ENCODE measurements around the gene SCAPER. TPM values are rescaled to one million over a fixed set of nuclear protein-coding genes. Genes with fewer than 3 reads are reported as not detected.

Gene SCAPER
- polyA plus RNA-seq, 2 of the 4 experiments (the other 2 are of a cell fraction) = 4.9 to 5.5 TPM

- H3K4me2 ChIP-seq = peak overlapping the region; percentile 6; the same call in 2 of the 3 replicates
- DNase-seq (ENCODE audit: low read depth in 1 of 2, low spot score in 1 of 2) (peak in 1 of 2 experiments; percentile 45), FAIRE-seq (no peak), ATAC-seq (no peak)
- no peak overlapping the region for H3K4me3 ChIP-seq
- peaks cover 34% of the 10 kb centered on the region for H3K4me1 ChIP-seq
- CTCF ChIA-PET = interaction anchor here (0.8 to 5.0 kb wide), 13 partner anchors 9 to 177 kb away, joined by 3 to 44 read pairs (median 4); partner anchors contain the start of gene ETFA
- peak overlapping the region; percentile 5 to 70; a peak in 3 of 6 replicates for H3K27ac ChIP-seq
- no peak for TF ChIP-seq KDM5A (IDR thresholded peaks at IDR 0.05)
- no peak for TF ChIP-seq MYC (IDR thresholded peaks at IDR 0.05; ENCODE audit: borderline replicate concordance, low read length)
- peak; percentile 32 for TF ChIP-seq MAFK (IDR thresholded peaks at IDR 0.05; ENCODE audit: partially characterized antibody)
- peak; percentile 59; the same call in 1 of the 2 replicates for TF ChIP-seq NFE2L2 (conservative IDR thresholded peaks at IDR 0.05; ENCODE audit: low read length)
- TF ChIP-seq ZFP36 (IDR thresholded peaks at IDR 0.05; ENCODE audit: borderline replicate concordance, partially characterized antibody) = no peak
- TF ChIP-seq CTCF (IDR thresholded peaks at IDR 0.05) = no peak
- 84% methylated on average over 8 of the region's 8 CpGs for WGBS (ENCODE audit: missing lambda C conversion rate)
- POLR2A ChIA-PET = no interaction called here
- H3K9me3 ChIP-seq = no peaks in the 10 kb centered on the region
These were observed 576.9 kb downstream of the SCAPER start for GRCh38 chr15:76328106-76328696.

- peak overlapping the region; percentile 5 to 70; a peak in 3 of 6 replicates for H3K27ac ChIP-seq
- H3K4me2 ChIP-seq = peak overlapping the region; percentile 5; the same call in 1 of the 3 replicates
- no peak for FAIRE-seq
- ChIA-PET POLR2A (interaction anchor here (1.1 kb wide), 1 partner anchor 9 kb away, joined by 5 read pairs; the partner anchor contains the start of gene ISL2), CTCF (interaction anchor here (0.6 to 5.0 kb wide), 12 partner anchors 9 to 585 kb away, joined by 3 to 44 read pairs (median 4); partner anchors contain the start of gene ETFA)
- WGBS (ENCODE audit: missing lambda C conversion rate) = 73% methylated on average over 8 of the region's 8 CpGs
- no peaks in the 10 kb centered on the region for H3K9me3 ChIP-seq
- no peak overlapping the region for H3K4me3 ChIP-seq
- DNase-seq (ENCODE audit: low read depth in 1 of 2, low spot score in 1 of 2) = no peak
- peak in 1 of 2 experiments; percentile 9; a peak in 2 of 6 replicates for ATAC-seq
- H3K4me1 ChIP-seq = peaks cover 33% of the 10 kb centered on the region
- TF ChIP-seq JUN (IDR thresholded peaks at IDR 0.05) (0 out of 5 replicates have a peak, but pooled peaks of 1 of the 2 experiments have one; percentile 10), HEYL (CRISPR knock-in tag; IDR thresholded peaks at IDR 0.05) (no peak), MAX (IDR thresholded peaks at IDR 0.05) (0 out of 2 replicates have a peak, but pooled peaks have one; percentile 16), FOSL2 (IDR thresholded peaks at IDR 0.05) (no peak), FOSL2 (CRISPR knock-in tag; IDR thresholded peaks at IDR 0.05) (0 out of 2 replicates have a peak, but pooled peaks have one; percentile 11), CTCF (IDR thresholded peaks at IDR 0.05) (no peak), PBX3 (IDR thresholded peaks at IDR 0.05) (no peak), HDAC2 (IDR thresholded peaks at IDR 0.05) (no peak), BHLHE40 (IDR thresholded peaks at IDR 0.05; ENCODE audit: low read depth, low read length) (no peak), SREBF2 (IDR thresholded peaks at IDR 0.05) (no peak), CBX2 (IDR thresholded peaks at IDR 0.05; ENCODE audit: borderline replicate concordance, low read depth) (no peak), MAFK (IDR thresholded peaks at IDR 0.05; ENCODE audit: partially characterized antibody) (no peak), ELK1 (IDR thresholded peaks at IDR 0.05; ENCODE audit: low read depth, low read length) (no peak), RFX5 (IDR thresholded peaks at IDR 0.05) (no peak), EP300 (IDR thresholded peaks at IDR 0.05) (no peak), ZNF302 (CRISPR knock-in tag; IDR thresholded peaks at IDR 0.05) (no peak), REST (IDR thresholded peaks at IDR 0.05) (no peak), KDM5A (IDR thresholded peaks at IDR 0.05) (no peak), JUNB (IDR thresholded peaks at IDR 0.05) (no peak), CHD2 (IDR thresholded peaks at IDR 0.05; ENCODE audit: low read length, partially characterized antibody) (no peak), HOXB5 (CRISPR knock-in tag; IDR thresholded peaks at IDR 0.05) (no peak)
These were observed 577.7 kb downstream of the SCAPER start for GRCh38 chr15:76327191-76328105.

Measured in A549 (cell line).